HG02970 (cell line): ENCODE data around the gene PRR13.
"Not testable (repeated sequence)": the region's sequence is repeated elsewhere in the genome, so short reads cannot be mapped to it uniquely, and the experiment has no call there.

Experiments
- ATAC-seq: cut with Tn5 transposase; IDR thresholded peaks from one replicate; pipeline ENCODE4 v1.9.1; 2021; ENCODE audit warnings: mild to moderate bottlenecking, moderate library complexity, moderate number of reproducible peaks; ENCODE audit not compliant: unreplicated experiment, low FRiP score

PRR13 gene

GRCh38 chr12:53467082-53467481 lies 25.5 kb downstream of the PRR13 start:
- no peak for ATAC-seq

- no peak for ATAC-seq
Observed at GRCh38 chr12:53467880-53468279, 26.3 kb downstream of the PRR13 start.

DNA sequence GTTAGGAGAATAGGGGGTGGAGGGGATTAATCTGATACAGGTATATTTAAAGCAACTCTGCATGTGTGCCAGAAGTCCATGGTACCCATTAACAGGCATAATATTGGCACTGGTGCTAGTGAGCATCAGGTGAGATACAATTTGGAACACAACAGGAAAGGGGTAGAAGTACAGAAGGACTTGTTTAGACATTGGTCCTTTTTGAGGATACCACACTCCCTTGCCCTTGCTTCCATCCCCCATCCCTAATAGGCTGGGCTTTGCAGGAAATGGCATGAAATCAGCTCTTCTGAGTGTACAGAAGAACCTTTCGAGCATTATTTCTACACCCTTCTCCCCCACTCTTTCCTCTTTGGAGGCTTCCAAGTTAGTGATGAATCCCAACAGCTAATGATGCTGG lies 26.7 kb downstream of the PRR13 start:
- ATAC-seq = no peak

DNA sequence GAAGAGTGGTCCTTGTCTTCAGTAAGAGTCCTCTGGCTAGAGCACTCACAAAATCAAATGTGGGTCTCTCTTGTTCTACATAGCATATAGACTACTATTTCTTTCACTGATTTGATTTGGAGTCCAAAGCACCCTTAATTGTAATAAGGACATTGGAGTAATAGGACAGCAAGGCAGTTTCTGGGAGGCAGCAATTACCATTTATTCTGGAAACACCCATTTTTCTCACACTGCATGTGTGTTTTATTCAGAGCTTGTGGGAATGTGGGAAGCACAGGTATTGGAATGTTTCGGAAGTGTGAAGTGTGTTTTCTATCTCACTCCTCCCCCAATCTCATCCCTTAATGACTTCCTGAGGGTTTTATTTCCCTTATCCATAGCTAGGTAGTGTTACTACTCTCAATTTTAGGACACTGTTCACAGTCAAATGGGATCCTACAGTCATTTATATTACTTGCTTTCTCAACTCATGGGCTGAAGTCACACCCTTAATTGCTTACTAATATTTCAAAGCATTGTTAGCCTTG lies 30.6 kb downstream of the PRR13 start:
- no peak for ATAC-seq

GRCh38 chr12:53474077-53474476 lies 32.5 kb downstream of the PRR13 start:
- ATAC-seq = no peak

DNA sequence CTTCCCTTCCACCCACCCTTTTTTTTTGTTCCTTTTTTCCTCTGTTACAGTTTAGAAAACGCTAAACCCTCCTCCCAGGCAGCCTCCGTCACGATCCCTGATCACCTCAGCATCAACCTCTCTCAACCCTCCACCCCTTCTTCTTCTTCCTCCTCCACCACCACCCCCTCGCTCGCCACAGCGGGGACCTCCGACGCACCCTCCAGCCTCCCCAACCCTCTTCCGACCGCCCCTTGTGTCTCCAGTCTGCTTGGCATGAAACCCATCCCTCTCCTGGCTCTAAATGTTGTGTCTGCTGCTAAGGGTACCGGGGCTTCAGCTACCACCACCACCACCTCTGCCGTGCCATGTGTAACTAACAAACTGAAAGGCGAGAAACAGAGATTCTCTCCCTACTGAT lies 33.3 kb downstream of the PRR13 start:
- ATAC-seq = no peak

GRCh38 chr12:53476769-53477209 lies 35.3 kb downstream of the PRR13 start:
- ATAC-seq = no peak

DNA sequence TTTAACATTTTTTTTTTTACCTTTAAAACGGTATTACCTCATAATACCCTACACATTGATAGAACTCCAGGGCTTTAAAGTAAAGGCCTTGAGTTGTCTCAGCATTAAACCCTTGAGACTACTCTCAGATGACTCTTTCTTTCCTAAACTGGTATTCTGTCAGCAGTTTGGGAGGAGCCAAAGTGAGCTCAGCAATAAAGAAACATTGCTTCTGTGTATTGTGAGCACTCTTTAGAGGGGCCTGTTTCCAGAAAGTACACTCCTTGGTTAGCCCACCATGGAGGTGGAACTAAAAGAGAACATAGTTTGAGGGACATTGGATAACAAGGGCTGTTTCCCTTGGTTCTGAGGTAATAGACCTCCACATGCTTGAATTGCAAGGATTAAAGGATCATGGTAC lies 37.3 kb downstream of the PRR13 start:
- no peak for ATAC-seq

DNA sequence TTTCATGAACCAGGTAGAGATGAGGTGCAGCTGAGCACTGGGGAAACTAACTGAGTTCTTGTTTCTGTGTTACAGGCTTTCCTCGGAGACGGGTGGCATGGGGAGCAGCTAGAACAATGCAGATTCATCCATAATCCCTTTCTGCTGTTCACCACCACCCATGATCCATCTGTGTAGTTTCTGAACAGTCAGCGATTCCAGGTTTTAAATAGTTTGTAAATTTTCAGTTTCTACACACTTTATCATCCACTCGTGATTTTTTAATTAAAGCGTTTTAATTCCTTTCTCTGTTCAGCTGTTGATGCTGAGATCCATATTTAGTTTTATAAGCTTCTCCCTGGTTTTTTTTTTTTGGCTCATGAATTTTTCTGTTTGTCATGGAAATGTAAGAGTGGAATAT lies 37.8 kb downstream of the PRR13 start:
- ATAC-seq = no peak

DNA sequence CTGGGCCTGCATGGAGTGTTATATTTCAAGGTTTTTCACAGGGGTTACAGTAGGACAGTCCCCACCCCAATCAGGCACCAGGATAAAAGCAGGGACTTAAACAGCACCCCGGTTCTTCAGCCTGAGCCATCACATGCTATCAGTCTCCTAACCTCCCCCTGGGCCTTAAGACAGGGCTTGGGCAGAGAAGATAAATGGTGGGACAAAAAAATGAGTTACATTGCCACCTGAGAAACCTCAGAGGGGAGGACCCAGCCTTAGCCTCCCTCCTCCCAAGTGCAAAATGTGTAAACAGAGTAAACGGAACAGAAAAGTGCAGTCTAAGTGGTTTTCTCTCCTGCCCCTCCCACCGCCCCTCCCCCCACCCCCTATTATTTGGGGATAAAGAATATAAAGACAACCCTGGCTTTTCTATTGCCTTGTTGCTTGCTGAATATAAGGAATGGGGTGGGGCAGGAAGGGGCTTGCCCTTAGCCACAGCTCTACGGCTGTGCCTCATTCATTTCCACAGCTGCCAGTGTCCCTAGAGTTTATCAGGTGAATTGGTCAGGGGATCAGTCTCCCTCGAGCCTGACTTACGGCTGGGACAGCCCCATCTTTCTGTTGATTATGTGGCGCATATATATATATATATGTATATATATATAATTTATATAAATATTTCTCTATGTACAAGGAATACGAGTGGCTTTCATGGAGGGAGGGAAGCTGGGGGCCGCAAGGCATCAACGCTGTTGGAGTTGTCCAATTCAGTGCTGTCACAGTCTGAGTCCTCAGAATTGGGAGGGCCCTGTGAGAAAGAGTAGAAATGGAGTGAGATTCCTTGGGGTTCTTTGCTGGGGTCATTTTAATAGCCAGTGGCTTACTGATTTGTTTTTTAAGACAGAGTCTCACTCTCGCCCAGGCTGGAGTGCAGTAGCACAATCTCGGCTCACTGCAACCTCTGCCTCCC lies 39.2 kb downstream of the PRR13 start:
- no peak for ATAC-seq

GRCh38 chr12:53481458-53481857 lies 39.9 kb downstream of the PRR13 start:
- not testable (repeated sequence) for ATAC-seq

DNA sequence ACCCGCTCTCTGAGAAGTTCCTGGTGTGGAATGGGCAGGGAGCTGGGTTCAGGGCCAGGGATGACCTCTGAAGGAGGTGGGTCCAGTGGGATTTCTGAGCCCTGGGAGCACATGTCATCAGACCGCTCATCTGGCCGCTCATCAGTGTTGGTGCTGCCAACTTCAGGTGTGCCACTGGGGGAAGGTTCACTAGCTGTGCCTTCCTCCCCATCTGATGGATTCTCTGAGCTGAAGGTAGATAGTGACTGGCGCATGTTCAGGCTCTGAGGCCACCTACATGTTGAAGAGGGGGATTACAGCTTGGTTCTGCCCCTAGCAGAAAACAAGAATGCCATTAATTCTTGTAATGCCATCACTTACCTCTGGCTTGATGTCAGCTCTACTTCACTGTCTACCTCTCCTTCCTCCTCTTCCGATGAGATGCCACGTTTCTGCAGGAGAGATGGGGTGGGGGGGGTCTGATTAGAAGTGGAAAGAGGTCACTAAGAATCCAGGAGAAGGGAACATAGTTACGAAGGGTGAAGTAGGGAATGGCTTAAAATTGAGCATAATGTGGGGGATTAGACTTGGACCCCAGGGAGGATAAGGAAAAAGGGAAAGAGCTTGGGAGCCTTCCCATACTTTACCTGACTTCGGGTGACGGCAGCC lies 40.5 kb downstream of the PRR13 start:
- ATAC-seq = no peak

GRCh38 chr12:53482626-53483168 lies 41.2 kb downstream of the PRR13 start:
- ATAC-seq = no peak

DNA sequence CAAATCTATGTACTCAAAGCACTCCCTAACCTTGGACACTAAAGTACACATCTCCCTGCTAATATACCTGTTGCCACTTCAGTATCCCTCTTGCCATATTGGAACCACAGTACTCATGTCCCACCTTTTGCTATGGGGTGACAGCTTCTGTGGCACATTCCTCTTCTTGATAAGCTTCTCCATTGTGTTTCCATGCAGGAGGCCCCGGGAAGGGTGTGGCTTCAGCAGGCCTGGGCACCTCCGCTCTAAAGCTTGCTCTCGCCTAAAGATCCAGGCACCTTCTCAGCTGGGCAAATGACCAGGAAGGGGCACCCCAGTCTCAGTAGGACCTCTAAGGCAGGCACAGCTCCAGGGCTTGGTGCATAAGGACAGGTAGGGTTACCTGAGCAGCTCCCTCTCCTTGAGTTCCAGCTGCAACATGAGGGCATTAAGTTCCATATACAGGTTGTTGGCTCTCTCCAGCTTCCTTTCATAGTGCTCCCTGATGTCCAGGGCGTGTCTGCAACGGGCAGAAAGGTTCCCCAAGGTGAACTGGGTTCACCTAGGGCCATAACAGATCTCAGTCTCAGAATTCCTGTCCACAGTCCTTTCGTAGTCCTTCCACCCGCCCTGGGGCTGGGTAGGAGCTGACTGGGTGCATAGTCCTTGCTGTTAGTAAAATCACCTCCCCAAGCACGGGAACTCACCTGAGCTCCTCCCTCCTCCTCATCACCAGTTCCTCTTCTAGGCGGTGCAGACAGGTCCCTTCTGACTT lies 41.9 kb downstream of the PRR13 start:
- no peak for ATAC-seq

DNA sequence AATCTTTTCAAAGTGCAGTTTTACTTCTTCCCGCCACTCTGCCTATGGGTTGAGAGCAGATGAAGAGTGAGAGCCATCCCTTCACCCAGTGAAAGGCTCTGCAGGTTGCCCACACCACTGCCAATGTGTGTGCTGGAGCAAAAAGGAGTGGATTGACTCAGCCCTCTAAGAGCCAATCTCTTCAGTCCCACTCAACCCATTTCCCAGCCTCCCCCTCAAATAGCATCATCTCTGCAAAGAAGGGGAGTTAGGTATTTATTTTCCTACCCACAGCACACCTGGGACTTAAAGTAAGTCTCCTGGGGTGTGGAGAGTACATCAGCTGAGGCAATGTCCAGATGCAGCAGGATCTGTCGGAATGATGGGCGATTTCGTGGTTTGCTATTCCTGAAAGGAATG lies 42.4 kb downstream of the PRR13 start:
- ATAC-seq = no peak

DNA sequence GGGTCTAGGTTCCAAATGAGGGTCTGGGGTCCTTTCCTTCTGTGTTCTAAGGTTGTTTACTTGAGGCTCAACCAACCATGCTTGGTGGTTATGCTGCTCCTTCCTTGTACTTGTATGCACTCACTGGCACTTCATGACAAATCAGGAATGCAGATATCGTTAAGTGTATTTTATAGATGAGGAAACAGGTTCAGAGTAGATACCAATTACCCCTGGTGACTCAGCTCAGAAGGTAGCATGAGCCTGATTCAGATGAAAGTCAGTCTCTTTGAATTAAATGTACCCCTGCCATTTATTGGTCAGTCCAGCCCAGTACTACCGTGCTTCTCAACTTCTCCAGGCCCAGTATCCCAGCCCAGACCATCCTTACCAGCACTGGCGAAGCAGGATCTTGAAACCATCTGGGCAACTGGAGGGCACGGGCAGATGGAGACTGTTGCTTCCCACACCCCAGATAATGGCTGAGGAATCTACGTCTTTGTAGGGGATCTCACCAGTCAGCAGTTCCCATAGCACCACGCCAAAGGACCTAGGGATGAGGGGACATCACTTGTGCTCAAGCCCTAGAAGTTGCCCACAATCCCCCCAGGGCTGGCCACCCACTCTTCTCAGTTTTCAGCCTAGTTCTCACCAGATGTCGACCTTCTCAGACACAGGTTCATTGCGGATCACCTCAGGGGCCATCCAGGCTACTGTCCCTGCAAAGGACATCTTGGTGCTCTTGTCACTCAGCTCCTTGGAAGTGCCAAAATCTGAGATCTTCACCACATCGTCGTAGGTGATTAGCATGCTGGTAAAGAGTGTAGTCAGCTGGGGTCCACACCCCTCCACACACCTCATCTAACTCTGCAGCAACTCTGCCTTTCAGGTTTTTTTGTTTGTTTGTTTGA lies 43.4 kb downstream of the PRR13 start:
- no peak for ATAC-seq

DNA sequence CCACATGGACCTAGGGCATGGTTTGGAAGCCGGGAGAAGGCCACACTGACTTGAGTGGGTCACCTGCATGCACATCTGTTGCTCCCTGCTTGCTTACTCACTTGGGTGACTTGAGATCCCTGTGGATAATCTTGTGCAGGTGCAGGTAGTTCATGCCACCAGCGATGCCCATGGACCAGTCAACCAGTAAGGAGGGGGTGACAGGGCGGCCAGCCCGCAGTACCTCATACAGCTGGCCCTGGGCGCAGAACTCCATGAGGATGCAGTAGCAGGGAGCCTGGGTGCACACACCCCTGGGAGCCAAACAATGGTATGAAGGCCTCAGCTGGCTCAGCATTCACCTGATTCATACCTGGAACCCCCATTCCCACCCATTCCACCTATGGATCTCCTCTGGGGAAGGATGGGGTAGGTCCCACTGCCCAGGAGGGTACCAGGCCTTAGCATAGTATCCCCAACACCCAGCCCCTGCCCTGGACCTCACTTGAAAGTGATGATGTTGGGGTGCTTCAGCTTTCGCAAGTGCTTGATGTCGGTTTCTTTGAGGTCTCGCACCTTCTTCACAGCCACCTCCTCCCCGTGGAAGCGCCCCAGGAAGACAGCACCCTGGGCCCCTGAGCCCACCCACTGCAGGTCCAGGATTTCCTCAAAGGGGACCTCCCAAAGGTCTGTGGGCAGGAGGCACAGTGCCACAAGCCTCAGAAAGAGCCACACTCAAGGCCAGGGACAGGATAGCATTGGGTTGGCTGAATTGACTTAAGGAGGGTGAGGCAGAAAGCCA lies 44.6 kb downstream of the PRR13 start:
- ATAC-seq = no peak

- ATAC-seq = no peak
Observed at GRCh38 chr12:53486736-53487487, 45.4 kb downstream of the PRR13 start.
